ENCODE measurements around the gene ALDH16A1.
A peak's percentile ranks its signal among the peaks of the same experiment; 100 is the strongest.

Gene ALDH16A1

DNA sequence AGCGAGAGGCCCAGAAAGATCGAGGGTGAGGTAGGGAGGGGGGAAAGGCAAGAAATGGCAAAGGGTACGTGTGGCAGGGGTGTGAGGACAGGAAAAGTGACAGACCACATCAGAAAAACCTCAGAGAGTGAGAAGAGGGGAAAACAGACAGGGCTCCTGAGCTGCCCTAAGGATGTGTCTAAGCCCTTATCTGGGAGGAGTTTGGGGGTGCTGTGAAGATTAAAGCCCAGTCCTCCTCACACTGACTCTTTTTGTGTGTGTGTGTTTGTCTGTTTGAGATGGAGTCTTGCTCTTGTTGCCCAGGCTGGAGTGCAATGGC, 29.1 kb upstream of the ALDH16A1 start:
- DNase-seq (ENCODE audit: low spot score), result no peak

DNA sequence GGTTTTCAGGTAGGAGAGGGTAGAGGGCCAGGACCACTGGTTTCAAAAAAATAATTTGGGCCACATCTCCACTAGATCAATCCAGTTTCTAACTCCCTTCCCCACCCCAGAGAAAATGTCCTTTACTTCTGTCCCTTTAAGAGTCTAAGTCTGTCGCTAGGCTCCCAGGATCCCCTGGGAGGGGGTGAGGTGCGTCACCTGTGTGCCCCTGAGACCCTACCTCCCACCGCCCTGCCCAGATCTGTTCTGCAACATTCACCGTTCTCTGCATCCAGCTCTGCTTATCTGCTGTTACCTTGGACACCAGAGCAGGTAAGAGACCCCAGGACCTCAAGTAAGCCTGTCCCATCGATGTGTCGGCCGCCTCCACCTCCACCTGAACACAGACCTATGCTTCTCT, 27.8 kb upstream of the ALDH16A1 start, which contains the start of gene GFY:
GFY (plus strand) TSS at position 211 of the 400 bp plus-strand sequence. CDS start 1,043 bp downstream, outside the sequence.
- no peak for DNase-seq (ENCODE audit: low spot score)

DNA sequence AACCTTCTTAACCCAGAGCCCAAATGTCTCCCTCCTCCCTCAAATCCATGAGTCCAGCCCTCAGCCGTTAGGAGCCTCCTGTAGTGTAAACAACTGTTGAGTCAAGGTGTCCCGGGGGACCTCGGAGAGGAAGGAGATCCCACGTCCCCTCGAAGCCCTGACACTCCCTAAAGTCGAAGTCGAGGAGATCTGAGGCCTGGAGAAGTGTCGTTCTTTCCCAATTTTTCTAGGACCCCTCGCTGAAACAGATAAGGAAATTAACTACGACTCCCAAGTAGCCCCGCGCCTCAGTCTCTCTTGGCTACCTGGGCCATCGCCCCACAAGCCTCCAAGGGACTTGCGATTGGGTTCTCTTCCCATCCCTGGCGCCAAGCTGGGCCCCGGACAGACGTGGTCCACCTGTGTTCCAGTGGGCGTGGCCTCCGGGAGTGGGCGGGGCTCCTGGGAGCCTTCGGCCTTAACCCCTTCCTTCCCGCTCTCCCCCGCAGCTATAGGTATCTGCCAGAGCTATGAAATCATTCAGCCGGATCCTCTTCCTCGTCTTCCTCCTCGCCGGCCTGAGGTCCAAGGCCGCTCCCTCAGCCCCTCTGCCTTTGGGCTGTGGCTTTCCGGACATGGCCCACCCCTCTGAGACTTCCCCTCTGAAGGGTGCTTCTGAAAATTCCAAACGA, 27.0 kb upstream of the ALDH16A1 start:
- DNase-seq (ENCODE audit: low spot score), result peak; percentile 78

DNA sequence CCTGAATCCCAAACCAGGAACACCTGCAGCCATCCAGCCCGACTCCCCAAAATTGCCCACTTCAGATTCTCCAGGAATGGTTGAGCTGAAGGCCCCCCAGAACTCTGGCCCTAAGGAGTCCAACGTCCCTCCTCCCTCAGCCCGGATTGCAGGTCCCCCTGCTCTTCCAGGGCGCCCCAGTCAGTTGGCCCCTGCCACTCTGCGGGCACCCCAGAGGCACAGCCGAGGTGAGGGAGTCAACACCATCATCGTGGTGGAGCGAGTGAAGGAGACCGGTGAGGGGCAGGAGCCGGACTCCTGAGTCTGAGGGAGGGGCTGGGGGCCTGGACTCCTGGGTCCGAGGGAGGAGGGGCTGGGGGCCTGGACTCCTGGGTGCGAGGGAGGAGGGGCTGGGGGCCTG, 25.7 kb upstream of the ALDH16A1 start:
- DNase-seq (ENCODE audit: low spot score), result no peak

DNA sequence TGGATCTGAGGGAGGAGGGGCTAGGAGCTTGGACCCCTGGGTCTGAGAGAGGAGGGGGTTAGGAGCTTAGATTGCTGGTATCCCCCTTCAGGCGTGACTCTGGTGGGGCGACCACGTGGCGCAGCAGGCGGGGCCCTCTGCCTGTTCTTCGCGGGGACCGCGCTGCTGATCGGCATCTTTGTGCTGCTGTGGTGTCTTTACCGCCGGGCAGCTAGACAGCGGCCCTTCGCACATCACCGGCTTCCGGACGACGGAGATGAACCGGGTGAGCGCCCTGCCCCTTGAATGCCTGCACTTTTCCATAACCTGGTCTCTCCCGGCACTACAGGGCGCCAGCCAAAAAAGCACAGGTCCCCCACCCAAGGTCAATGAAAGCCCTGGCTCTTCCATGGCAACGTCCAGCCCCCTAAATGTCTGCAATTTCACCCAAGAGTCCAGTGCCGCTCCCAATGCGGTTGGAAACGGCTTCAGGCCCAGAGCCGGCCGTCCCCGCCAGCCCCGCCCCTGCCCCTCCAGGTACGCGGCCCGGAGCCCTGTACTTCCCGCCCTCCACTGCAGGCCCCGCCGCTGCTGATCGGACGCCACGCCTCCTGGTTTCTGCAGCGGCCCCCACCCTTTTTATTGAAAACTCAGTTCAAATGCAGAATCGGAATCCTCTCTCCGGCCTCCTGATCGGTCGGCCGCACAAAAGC, 25.0 kb upstream of the ALDH16A1 start:
- peak; percentile 73 for DNase-seq (ENCODE audit: low spot score)

DNA sequence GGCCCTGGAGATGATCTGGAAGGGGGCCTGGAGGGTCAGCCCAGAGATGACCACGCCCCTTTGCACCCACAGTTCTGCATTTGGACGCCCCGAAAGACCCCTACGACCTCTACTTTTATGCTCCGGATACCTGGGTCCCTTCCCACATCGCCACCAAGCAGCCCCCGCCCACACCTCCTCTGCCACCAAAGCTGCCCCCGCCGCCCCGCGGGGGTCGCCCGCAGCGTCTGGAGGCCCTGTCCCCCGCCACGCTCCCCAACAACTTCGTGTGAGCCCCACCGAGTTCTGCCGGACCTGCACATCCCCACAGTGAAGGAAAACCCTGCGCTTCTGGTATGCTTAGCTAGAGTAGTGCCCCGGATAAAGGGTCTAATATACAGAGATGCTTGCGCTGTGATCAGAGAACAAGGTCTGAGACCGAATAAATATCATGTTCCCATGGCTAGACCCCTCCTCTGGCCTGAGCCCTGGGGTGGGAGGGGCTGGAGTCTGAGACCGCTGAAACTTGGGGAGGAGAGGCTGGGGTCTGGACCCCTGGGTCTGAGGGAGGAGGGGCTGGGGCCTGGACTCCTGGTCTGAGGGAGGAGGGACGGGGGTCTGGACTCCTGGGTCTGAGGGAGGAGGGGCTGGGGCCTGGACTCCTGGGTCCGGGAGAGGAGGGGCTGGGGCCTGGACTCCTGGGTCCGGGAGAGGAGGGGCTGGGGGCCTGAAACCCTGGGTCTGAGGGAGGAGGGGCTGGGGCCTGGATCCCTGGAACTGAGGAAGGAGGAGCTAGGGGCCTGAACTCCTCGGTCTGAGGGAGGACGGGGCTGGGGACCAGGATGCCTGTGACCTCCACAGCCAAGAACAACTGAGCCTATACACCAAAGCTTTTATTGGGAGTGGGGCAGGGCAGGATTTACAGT, 24.2 kb upstream of the ALDH16A1 start:
- DNase-seq (ENCODE audit: low spot score), result no peak

DNA sequence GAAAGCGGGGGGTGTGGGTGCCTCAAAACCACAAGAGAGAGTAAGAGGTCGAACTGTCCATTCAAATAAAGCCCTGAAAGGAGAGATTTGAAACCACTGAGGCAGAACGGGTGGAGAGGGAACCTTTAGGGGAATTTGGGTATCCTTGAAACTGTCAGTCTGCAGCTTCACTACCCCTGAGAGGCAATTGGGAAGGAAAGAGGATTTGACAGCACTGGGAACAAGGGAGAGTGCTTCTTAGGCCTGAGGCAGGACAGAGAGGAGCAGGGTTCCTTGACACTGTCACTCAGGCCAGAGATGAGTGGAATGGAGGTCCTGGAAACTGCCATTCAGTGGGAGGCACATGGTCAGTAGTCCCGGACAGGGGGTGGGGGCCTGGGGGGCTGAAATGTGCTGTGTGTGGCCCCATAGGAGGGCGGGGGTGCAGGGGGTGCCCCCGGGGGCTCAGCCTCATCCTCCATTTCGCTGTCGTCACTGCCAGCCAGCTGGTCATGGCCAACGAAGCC, 22.8 kb upstream of the ALDH16A1 start:
- DNase-seq (ENCODE audit: low spot score), result no peak

DNA sequence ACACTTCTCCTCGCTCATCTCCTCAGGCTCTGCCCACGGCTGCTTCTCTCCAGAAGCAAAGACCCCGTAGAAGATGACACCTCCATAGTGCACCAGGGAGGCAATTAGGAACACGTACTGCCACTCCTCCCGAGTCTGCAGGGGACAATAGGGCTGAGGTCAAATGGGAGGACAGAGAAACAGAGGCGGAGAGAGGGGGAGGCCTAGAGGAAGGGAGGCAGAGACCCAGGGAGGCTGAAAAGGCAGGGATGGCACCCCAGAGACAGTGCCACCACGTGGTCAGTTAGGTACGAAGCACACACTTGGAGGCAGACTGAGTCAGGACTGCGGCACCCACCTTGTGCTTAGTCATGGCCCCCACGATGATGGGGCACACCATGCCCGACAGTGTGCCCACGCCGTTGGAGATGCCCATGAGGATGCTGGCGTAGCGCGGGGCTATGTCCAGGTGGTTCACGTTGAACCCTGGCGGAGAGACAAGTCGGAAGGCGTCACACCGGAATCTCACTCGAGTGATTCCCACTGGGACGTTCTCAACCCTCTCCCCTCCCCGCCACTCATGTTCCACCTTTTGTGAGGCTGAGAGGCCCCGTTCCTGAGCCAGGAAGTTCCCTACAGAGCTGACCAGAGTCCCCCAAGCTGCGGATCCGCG, 22.2 kb upstream of the ALDH16A1 start:
- no peak for DNase-seq (ENCODE audit: low spot score)

DNA sequence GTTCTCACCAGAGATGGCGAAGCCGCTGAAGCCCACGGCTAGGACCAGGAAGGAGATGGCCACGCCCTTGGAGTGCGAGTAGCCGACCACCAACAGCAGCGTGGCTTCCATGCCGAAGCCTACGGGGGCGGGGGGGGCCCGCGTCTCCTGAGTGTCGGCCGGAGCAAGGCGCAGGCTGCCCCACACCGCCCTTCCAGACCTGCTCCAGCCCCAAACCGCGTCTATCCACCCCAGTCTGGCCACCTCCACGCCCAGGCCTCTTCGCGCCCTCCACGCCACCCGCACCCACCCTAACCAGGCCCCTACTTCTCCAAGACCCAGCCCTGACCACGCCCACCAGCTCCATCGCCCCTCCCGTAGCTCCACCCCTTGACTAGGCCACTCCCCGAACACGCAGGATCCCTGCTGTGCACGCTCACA, 21.7 kb upstream of the ALDH16A1 start:
- DNase-seq (ENCODE audit: low spot score), result no peak

DNA sequence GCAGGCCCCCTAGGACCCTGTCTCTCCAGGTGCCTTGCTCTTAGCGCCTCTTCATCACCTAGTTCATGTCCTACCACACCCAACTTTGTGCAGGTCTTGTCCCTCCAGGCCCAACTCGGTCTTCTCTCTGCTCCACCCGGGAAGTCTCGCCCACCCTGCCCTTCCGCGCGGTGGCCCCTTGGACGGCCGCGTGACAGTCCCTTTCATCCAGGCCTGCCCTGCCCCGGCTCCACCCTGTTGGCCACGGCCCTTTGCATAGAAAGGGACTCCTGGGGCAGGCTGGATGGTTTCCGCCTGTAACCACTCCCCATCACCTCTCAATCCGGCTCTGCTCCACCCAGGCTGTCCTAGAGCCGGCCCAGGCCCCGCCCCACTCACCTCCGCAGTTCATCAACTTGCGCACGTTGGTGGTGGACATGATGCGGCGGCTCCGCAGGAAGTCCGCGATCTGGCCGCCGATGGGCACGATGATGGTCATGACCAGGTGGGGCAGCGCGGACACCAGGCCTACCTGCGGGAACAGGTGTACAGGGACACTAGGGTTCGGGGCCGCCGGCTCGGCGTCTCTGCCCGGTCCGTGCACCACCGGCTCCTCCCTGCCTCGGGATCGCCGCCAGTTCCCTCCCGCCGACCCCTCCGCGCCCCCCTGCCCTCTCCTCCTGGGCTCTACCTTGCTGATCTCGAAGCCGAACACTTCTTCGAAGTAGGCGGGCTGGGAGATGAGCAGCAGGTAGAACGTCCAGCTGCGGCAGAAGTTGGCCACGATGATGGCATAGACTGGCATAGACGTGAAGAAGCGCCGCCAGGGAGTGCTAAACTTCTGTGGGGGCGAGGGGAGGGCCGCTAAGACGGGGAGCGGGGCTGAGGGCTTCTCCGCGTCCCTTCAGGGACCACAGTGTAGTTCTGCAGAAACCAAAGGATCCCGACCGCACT, 20.6 kb upstream of the ALDH16A1 start:
- no peak for DNase-seq (ENCODE audit: low spot score)

DNA sequence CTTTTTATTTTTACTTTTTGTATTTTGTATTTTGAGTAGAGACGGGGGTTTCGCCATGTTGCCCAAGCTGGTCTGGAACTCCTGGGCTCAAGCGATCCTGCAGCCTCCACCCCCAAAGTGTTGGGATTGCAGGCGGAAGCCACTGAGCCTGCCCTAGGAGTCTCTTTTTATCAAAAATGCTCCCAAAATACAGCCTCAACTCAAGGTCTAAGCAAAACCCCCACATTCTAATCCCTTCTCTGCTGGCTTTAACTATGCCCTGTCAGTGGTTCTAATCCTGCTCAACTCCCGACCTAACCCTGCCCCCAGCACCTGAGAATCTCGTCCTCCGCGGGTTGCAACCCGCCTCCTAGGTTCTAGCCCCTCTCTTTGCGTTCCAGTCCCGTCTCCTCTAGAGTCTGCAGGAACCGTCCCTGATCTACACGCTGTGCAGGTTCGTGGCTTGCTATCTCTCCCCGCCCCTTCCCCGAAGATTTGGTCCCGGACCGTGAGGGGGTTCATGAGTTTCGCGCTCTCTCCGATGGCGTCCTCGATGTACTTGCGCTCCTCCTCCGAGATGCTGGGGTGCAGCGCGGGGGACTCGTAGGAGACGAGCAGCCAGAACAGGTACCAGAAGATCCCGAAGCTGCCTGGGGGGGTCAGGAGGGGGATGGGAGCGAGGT, 19.7 kb upstream of the ALDH16A1 start:
- DNase-seq (ENCODE audit: low spot score), result no peak

DNA sequence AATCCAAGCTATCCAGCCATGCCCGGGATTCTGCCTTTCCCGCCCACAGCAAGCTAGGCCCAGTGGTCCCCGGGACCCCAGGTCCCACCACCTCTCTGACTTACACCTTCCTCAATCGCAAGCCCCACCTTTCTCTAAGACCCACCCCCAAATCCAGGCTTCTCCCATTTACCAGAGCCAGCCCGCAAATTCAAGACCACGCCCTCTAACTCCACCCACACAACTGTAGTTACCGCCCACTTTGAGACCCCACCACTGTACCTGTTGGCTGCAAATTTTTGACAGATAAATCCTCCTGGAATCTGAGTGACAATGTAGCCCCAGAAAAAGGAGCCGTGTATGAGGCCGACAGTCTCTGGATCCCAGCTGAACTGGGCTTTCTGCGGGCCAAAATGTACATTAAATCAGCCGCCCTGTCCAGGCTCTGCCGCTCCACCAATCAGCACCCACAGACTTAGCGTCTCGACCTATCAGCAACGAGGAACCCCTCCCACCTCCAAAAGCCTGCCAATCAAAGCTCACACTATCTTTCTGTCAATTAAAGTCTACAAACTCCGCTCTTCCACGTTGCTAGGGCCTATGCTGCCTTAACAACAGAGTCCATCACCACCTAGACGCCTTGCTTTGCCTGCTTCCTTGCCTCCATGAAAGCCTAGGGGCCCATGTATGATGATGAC, 18.0 kb upstream of the ALDH16A1 start:
- no peak for DNase-seq (ENCODE audit: low spot score)

DNA sequence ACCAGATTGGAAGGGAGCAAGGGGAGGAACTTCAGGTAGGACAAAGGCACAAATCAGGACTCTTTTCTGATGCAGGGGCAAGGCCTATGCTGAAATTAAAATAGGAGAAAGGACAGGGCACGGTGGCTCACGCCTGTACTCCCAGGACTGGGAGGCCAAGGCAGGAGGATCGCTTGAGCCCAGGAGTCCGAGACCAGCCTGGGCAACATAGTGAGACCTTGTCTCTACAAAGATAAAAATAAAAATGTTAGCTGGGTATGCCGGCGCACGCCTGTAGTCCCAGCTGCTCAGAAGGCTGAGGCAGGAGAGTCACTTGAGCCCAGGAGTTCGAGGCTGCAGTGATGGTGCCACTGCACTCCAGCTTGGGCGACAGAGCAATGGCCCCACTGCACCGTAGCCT, 17.4 kb upstream of the ALDH16A1 start:
- no peak for DNase-seq (ENCODE audit: low spot score)

DNA sequence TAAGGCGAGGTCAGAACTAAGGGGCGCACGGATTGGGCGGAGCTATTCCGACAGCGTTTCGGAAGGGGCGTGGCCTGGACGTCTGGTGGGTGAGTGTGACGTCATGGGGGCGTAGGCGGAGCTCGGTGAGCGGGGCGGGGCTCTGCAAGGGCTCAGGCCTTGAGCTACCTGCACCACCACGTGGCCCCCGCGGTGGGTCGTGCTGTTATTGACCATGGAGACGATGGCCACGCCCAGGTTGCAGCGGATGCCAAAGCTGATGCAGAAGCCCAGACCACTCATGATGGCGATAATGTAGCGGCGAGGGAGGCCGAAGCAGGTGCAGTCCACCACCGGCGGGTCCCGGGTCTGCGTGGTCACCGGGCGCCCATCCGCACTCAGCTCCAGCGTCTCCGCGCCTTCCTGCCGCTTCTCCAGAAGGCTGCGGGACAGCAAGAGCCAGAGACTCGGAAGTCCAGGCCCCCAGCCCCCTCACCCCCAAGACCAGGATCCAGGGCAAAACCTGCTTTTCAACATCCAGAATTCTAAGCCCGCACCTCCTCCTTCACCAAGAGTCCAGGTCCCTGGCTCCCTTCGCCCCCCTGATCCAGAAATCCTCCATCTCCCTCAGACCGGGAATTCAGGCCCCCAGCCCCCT, 16.5 kb upstream of the ALDH16A1 start:
- peak; percentile 85 for DNase-seq (ENCODE audit: low spot score)

DNA sequence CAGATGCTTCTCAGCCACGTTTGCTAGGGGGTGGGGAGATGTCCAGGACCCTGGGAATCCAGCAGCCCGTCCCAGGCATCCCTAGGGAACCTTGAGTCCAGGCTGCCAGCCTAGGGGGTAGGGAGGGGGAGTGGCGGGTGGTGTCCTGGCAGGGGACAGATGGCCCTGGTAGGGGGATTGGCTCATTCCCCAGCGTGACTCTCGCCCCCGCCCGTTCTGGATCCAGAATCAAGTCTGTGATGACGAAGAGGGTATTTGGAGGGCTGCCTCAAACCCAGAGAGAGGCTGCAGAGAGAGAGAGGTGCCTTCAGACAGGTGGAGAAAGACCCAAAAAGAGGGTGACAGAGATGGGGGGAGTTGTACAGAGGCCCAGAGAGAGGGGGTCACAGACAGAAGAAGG, 15.8 kb upstream of the ALDH16A1 start:
- DNase-seq (ENCODE audit: low spot score), result no peak

DNA sequence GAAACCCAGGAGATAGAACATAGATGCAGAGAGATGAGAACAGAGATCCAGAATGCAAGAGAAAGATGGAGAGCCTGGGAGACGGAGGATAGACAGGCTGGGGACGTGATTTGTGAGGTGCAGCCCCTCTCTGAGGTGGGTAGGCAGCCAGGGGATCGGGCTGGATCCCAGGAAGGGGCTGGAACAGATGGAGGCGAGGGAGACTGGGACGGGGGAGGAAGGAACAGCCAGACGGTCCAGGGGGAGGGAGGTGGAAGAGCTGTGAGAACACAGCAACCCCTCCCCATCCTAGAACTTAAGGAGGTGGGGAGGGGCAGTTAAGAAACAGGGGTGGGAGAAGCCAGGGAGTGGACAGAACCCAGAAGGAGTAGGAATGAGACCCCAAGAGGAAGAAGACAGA, 14.8 kb upstream of the ALDH16A1 start:
- DNase-seq (ENCODE audit: low spot score), result no peak

DNA sequence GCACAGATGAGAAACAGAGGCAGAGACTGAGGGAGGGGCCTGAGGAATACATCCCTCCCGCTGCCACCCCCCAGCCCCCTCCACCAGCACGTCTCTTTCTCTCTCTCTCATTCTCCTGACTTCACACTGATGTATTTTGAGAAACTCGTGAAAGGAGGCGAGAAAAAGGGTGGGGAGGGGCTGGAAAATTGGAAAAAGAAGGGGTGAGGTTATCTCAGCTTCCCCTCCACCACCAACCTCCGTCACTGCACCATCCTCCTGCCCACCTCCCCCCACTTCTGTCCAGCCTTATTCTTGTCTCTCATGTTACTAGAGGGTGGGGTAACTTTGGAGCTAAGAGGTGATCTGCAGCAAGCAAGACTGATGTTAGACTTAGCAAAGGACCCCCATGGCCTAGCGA, 13.2 kb upstream of the ALDH16A1 start:
- no peak for DNase-seq (ENCODE audit: low spot score)

DNA sequence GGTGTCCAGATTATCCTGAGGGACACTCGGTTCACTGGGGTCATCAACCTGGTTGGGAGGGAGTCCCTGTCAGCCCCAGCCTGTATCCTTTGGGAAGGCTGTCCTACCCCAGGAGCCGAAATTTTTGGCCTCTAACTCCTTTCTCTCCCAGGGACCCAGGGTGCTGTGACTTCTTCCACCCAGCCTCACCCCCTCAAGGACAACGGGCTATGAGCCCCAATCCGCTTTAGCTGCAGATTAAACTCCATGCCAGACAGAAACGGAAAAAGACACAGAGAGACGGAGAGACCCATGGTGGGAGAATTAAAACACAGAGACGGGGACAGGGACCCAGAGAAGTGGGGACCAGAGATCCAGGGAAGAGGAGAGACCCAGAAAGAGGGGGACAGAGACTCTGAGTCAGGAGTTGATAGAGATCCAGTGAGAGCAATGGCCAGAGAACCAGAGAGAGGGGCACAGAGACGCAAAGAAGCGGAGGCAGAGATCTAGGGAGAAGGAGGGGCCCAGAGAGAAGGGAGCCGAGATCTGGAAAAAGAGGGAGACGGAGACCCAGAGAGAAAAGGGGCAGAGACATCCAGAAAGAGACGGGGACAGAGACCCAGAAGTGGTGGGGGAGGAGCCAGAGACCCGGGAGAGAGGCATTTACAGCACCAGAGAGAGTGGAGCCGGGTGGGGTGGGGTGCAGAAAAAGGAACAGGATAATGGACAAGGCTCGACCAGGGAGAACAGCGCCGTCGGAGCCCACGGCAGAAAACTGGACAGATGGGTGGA, 12.4 kb upstream of the ALDH16A1 start:
- DNase-seq (ENCODE audit: low spot score), result no peak
